Progenitor cell of endocrine pancreas (in vitro differentiated cells): ENCODE data around the gene KCNK7. TPM values are rescaled to one million over a fixed set of nuclear protein-coding genes. Genes with fewer than 3 reads are reported as not detected.

Experiments
- DNase-seq: peaks from one replicate; pipeline ENCODE4 v3.0.0; 2021; ENCODE audit warnings: low spot score; ENCODE audit not compliant: unreplicated experiment
- H3K27ac Mint-ChIP-seq: 2 replicates; pipeline ENCODE4 v1.8.0; 2021; ENCODE audit warnings: mild to moderate bottlenecking, moderate library complexity, mixed read lengths
- H3K27me3 Mint-ChIP-seq: 2 replicates; pipeline ENCODE4 v1.8.0; 2021; ENCODE audit warnings: mixed read lengths
- H3K36me3 Mint-ChIP-seq: 2 replicates; pipeline ENCODE4 v1.8.0; 2022; ENCODE audit warnings: mixed read lengths; ENCODE audit not compliant: insufficient read depth
- H3K4me1 Mint-ChIP-seq: 2 replicates; pipeline ENCODE4 v1.8.0; 2021; ENCODE audit warnings: low read depth, mixed read lengths
- H3K4me3 Mint-ChIP-seq: 2 replicates; pipeline ENCODE4 v1.8.0; 2021; ENCODE audit warnings: low read depth, mild to moderate bottlenecking, moderate library complexity, mixed read lengths
- H3K9me3 Mint-ChIP-seq: 2 replicates; pipeline ENCODE4 v1.8.0; 2021; ENCODE audit warnings: low read depth, mixed read lengths
- CTCF ChIP-seq: fragments of 200-600 bp; sonication (generic); IDR thresholded peaks from one replicate; pipeline ENCODE4 v1.5.0; 2021; ENCODE audit warnings: antibody characterized with exemption, mild to moderate bottlenecking; ENCODE audit not compliant: unreplicated experiment
- total RNA-seq: library from RNA; stranded (reverse); gene quantifications from 2 replicates; pipeline ENCODE4 v1.2.1, GENCODE V29; 2021

Gene KCNK7
- total RNA-seq, 1 donor from 2014 or later, result 1.7 TPM

GRCh38 chr11:65611758-65612603, 16.4 kb upstream of the KCNK7 start:
- Mint-ChIP-seq H3K36me3 (peaks cover 21% of the 10 kb centered on the region), H3K27ac (peak overlapping the region; percentile 73), H3K27me3 (no peaks in the 10 kb centered on the region), H3K4me1 (peaks cover 17% of the 10 kb centered on the region), H3K4me3 (peak overlapping the region; percentile 87), H3K9me3 (no peaks in the 10 kb centered on the region)
- no peak for TF ChIP-seq CTCF
- DNase-seq, result no peak

DNA sequence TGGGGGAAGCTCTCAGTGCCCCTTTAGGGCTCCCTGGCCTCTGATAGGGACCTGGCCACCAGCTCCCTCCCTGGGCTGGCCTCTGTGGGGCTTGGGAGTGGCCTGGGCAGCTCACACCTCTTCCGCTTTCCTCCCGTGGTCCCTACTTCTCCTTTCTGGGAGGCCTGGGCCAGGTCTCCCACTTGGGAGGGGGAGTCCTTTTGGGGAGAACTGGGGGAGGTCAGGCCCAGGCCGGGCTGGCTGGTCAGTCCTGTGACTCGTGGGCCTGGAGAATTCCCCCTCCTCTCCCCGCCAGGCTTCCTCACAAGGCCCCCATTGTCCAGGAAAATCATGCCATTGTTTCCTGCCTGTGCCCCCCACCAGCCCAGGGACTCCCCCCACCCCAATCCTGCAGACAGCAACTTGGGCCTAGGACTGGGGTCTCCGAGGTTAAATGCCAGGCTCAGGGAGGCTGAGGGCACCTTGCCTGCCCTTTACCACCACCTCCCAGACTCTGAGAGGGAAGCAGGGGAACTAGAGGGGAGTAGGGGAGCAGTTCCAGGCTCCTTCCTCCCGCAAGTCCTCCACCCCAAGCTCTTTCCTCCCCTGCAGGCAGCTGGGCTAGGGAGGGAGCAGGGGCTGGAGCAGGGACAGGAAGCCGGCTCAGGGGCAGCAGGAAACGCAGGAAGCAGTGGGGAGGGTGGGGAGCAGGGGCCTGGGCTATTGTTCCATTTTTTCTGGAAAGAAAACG, 15.6 kb upstream of the KCNK7 start:
- peaks cover 9% of the 10 kb centered on the region for H3K4me1 Mint-ChIP-seq
- H3K27me3 Mint-ChIP-seq, result no peaks in the 10 kb centered on the region
- H3K27ac Mint-ChIP-seq, result no peak overlapping the region
- peaks cover 21% of the 10 kb centered on the region for H3K36me3 Mint-ChIP-seq
- H3K4me3 Mint-ChIP-seq, result no peak overlapping the region
- no peak for TF ChIP-seq CTCF
- DNase-seq, result no peak
- no peaks in the 10 kb centered on the region for H3K9me3 Mint-ChIP-seq

DNA sequence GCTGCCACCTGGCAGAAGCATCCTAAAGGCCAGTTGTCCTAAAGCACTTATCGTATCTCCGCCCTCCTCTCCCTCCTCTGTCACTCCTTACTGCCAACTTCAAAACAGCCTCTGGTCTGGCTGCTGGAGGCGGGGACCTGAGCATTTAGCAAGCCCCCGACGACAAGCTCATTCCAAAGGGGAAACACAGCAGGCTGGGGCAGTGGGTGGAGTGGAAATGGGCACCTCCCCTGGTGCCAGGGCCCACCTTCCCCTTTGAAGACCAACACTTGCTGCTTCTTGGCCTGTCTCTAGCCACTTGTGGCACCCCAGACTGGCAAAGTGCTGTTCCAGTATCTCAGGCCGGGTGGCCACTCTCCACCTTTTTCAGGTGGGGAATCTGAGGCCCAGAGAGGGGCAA, 14.8 kb upstream of the KCNK7 start:
- Mint-ChIP-seq H3K4me3 (no peak overlapping the region), H3K27me3 (no peaks in the 10 kb centered on the region), H3K4me1 (peaks cover 9% of the 10 kb centered on the region), H3K9me3 (no peaks in the 10 kb centered on the region), H3K36me3 (peaks cover 21% of the 10 kb centered on the region), H3K27ac (no peak overlapping the region)
- TF ChIP-seq CTCF, result no peak
- DNase-seq, result no peak

GRCh38 chr11:65609665-65610064, 14.1 kb upstream of the KCNK7 start:
- Mint-ChIP-seq H3K27me3 (no peaks in the 10 kb centered on the region), H3K4me1 (peaks cover 9% of the 10 kb centered on the region), H3K36me3 (peaks cover 21% of the 10 kb centered on the region), H3K4me3 (no peak overlapping the region), H3K27ac (no peak overlapping the region), H3K9me3 (no peaks in the 10 kb centered on the region)
- DNase-seq, result no peak
- TF ChIP-seq CTCF, result no peak

GRCh38 chr11:65609229-65609628, 13.6 kb upstream of the KCNK7 start:
- Mint-ChIP-seq H3K4me1 (peaks cover 9% of the 10 kb centered on the region), H3K36me3 (peaks cover 24% of the 10 kb centered on the region), H3K4me3 (no peak overlapping the region), H3K27me3 (no peaks in the 10 kb centered on the region), H3K9me3 (no peaks in the 10 kb centered on the region), H3K27ac (peak overlapping the region; percentile 8)
- DNase-seq, result no peak
- TF ChIP-seq CTCF, result no peak
